Stimulated activated memory B cell treated with anti-CD40 and anti-IgM and Interleukin-4, amounts not matched to agents 10 μg/mL and 1 μg/mL and 100 μg/mL, for 72 hours (primary cell): ENCODE data around the gene RAB33A.
"Not testable (repeated sequence)": the region's sequence is repeated elsewhere in the genome, so short reads cannot be mapped to it uniquely, and the experiment has no call there.

Source experiments
- ATAC-seq: fragments of 150-1000 bp; cut with Tn5 transposase; 2 replicates; pipeline ENCODE4 v1.10.0; 2021
- H3K27ac Mint-ChIP-seq: one replicate; pipeline ENCODE4 v1.8.0; 2022; ENCODE audit warnings: mild to moderate bottlenecking, mixed read lengths
- H3K27me3 Mint-ChIP-seq: one replicate; pipeline ENCODE4 v1.8.0; 2022; ENCODE audit warnings: mixed read lengths
- H3K36me3 Mint-ChIP-seq: one replicate; pipeline ENCODE4 v1.8.0; 2022; ENCODE audit warnings: mixed read lengths
- H3K4me1 Mint-ChIP-seq: one replicate; pipeline ENCODE4 v1.8.0; 2022; ENCODE audit warnings: mixed read lengths
- H3K4me3 Mint-ChIP-seq: one replicate; pipeline ENCODE4 v1.8.0; 2022; ENCODE audit warnings: mild to moderate bottlenecking, moderate library complexity, mixed read lengths
- H3K9me3 Mint-ChIP-seq: one replicate; pipeline ENCODE4 v1.8.0; 2022; ENCODE audit warnings: mixed read lengths

Gene RAB33A

GRCh38 chrX:130184857-130185256, 13.1 kb downstream of the RAB33A start:
- no peaks in the 10 kb centered on the region for H3K9me3 Mint-ChIP-seq
- H3K27ac Mint-ChIP-seq: peak overlapping the region; percentile 73
- peaks cover 8% of the 10 kb centered on the region for H3K36me3 Mint-ChIP-seq
- no peak overlapping the region for H3K4me3 Mint-ChIP-seq
- H3K4me1 Mint-ChIP-seq: peaks cover 11% of the 10 kb centered on the region
- no peak for ATAC-seq
- H3K27me3 Mint-ChIP-seq: no peaks in the 10 kb centered on the region

GRCh38 chrX:130186651-130187050, 14.9 kb downstream of the RAB33A start:
- Mint-ChIP-seq H3K4me1 (peaks cover 8% of the 10 kb centered on the region), H3K4me3 (no peak overlapping the region), H3K27me3 (no peaks in the 10 kb centered on the region), H3K27ac (no peak overlapping the region), H3K9me3 (no peaks in the 10 kb centered on the region), H3K36me3 (peaks cover 6% of the 10 kb centered on the region)
- no peak for ATAC-seq

GRCh38 chrX:130190801-130191200, 19.0 kb downstream of the RAB33A start:
- H3K27me3 Mint-ChIP-seq: no peaks in the 10 kb centered on the region
- H3K4me3 Mint-ChIP-seq: no peak overlapping the region
- H3K9me3 Mint-ChIP-seq: no peaks in the 10 kb centered on the region
- ATAC-seq: no peak
- no peak overlapping the region for H3K27ac Mint-ChIP-seq
- H3K4me1 Mint-ChIP-seq: peaks cover 10% of the 10 kb centered on the region
- H3K36me3 Mint-ChIP-seq: peaks cover 1% of the 10 kb centered on the region

- Mint-ChIP-seq H3K27me3 (no peaks in the 10 kb centered on the region), H3K27ac (no peak overlapping the region), H3K4me1 (peaks cover 11% of the 10 kb centered on the region), H3K4me3 (no peak overlapping the region), H3K9me3 (no peaks in the 10 kb centered on the region), H3K36me3 (no peaks in the 10 kb centered on the region)
- no peak for ATAC-seq
Measured at GRCh38 chrX:130196466-130196865, 24.7 kb downstream of the RAB33A start.

GRCh38 chrX:130197464-130197863, 25.7 kb downstream of the RAB33A start:
- no peak for ATAC-seq
- Mint-ChIP-seq H3K9me3 (no peaks in the 10 kb centered on the region), H3K27me3 (no peaks in the 10 kb centered on the region), H3K36me3 (no peaks in the 10 kb centered on the region), H3K4me3 (no peak overlapping the region), H3K4me1 (peaks cover 11% of the 10 kb centered on the region), H3K27ac (no peak overlapping the region)

- Mint-ChIP-seq H3K4me3 (no peak overlapping the region), H3K27ac (no peak overlapping the region), H3K27me3 (no peaks in the 10 kb centered on the region), H3K4me1 (no peaks in the 10 kb centered on the region), H3K36me3 (peaks cover 29% of the 10 kb centered on the region), H3K9me3 (no peaks in the 10 kb centered on the region)
- ATAC-seq: no peak
Measured at GRCh38 chrX:130204647-130205046, 32.9 kb downstream of the RAB33A start.

GRCh38 chrX:130211415-130212186, 39.8 kb downstream of the RAB33A start:
- Mint-ChIP-seq H3K4me3 (no peak overlapping the region), H3K4me1 (peaks cover 16% of the 10 kb centered on the region), H3K27ac (peak overlapping the region; percentile 82), H3K36me3 (peaks cover 46% of the 10 kb centered on the region), H3K9me3 (no peaks in the 10 kb centered on the region), H3K27me3 (no peaks in the 10 kb centered on the region)
- ATAC-seq: no peak

- no peaks in the 10 kb centered on the region for H3K27me3 Mint-ChIP-seq
- peak overlapping the region; percentile 82 for H3K27ac Mint-ChIP-seq
- H3K4me1 Mint-ChIP-seq: peaks cover 16% of the 10 kb centered on the region
- no peak for ATAC-seq
- peak overlapping the region; percentile 30 for H3K4me3 Mint-ChIP-seq
- H3K36me3 Mint-ChIP-seq: peaks cover 48% of the 10 kb centered on the region
- no peaks in the 10 kb centered on the region for H3K9me3 Mint-ChIP-seq
Measured at GRCh38 chrX:130212371-130212770, 40.6 kb downstream of the RAB33A start.

GRCh38 chrX:130213376-130213775, 41.6 kb downstream of the RAB33A start:
- Mint-ChIP-seq H3K27me3 (no peaks in the 10 kb centered on the region), H3K9me3 (no peaks in the 10 kb centered on the region), H3K27ac (no peak overlapping the region), H3K36me3 (peaks cover 43% of the 10 kb centered on the region), H3K4me1 (peaks cover 16% of the 10 kb centered on the region), H3K4me3 (no peak overlapping the region)
- no peak for ATAC-seq

GRCh38 chrX:130216320-130216719, 44.6 kb downstream of the RAB33A start:
- no peaks in the 10 kb centered on the region for H3K9me3 Mint-ChIP-seq
- no peak overlapping the region for H3K4me3 Mint-ChIP-seq
- ATAC-seq: no peak
- H3K4me1 Mint-ChIP-seq: peaks cover 13% of the 10 kb centered on the region
- H3K27ac Mint-ChIP-seq: no peak overlapping the region
- H3K36me3 Mint-ChIP-seq: peaks cover 37% of the 10 kb centered on the region
- H3K27me3 Mint-ChIP-seq: no peaks in the 10 kb centered on the region

- no peaks in the 10 kb centered on the region for H3K4me1 Mint-ChIP-seq
- no peaks in the 10 kb centered on the region for H3K36me3 Mint-ChIP-seq
- H3K27me3 Mint-ChIP-seq: no peaks in the 10 kb centered on the region
- ATAC-seq: no peak
- H3K9me3 Mint-ChIP-seq: no peaks in the 10 kb centered on the region
- H3K4me3 Mint-ChIP-seq: no peak overlapping the region
- no peak overlapping the region for H3K27ac Mint-ChIP-seq
Measured at GRCh38 chrX:130224810-130225209, 53.0 kb downstream of the RAB33A start.

GRCh38 chrX:130228871-130229270, 57.1 kb downstream of the RAB33A start:
- peaks cover 8% of the 10 kb centered on the region for H3K36me3 Mint-ChIP-seq
- H3K27ac Mint-ChIP-seq: no peak overlapping the region
- H3K27me3 Mint-ChIP-seq: no peaks in the 10 kb centered on the region

GRCh38 chrX:130231184-130231583, 59.4 kb downstream of the RAB33A start:
- not testable (repeated sequence) for H3K27ac Mint-ChIP-seq, H3K9me3 Mint-ChIP-seq, H3K4me3 Mint-ChIP-seq, H3K4me1 Mint-ChIP-seq, H3K27me3 Mint-ChIP-seq, ATAC-seq
- peaks cover 23% of the 10 kb centered on the region for H3K36me3 Mint-ChIP-seq

More at GRCh38 chrX:130228871-130229270, 57.1 kb downstream of the RAB33A start:
- no peak for ATAC-seq
- Mint-ChIP-seq H3K4me3 (no peak overlapping the region), H3K4me1 (no peaks in the 10 kb centered on the region), H3K9me3 (no peaks in the 10 kb centered on the region)
